Caco-2 (cell line): ENCODE measurements around the gene RPS6KA3. TPM values are rescaled to one million over a fixed set of nuclear protein-coding genes. Genes with fewer than 3 reads are reported as not detected.
"Not testable (repeated sequence)": the region's sequence is repeated elsewhere in the genome, so short reads cannot be mapped to it uniquely, and the experiment has no call there.

Experiments
- BruUV-seq: library from RNA; stranded (reverse); fragments of 400-500 nt; replicated peaks from 2 replicates; lab custom pipeline; 2021; lab: Mats Ljungman, UMichigan
- CTCF ChIA-PET: fragments of 300-600 bp; sonication (Branson Sonifier 250); formaldehyde crosslinking; loops from one replicate; lab custom pipeline; 2022; ENCODE audit warnings: antibody characterized with exemption; lab: Charles Lee
- POLR2A ChIA-PET: fragments of 300-600 bp; sonication (Branson Sonifier 250); formaldehyde crosslinking; loops from one replicate; lab custom pipeline; 2022; ENCODE audit warnings: antibody characterized with exemption; lab: Charles Lee
- DNase-seq, 2 experiments: peaks; one replicate each; pipeline versions ENCODE4 v3.0.0 to v3.0.0-alpha.2; 2020 to 2022
- H3K27me3 ChIP-seq: replicated peaks from 2 replicates; pipeline ENCODE4 v1.6.0; 2011; ENCODE audit warnings: low read length; ENCODE audit not compliant: control insufficient read depth, insufficient read depth
- H3K36me3 ChIP-seq: 2 replicates; pipeline ENCODE4 v1.5.1; 2011; ENCODE audit warnings: low read length; ENCODE audit not compliant: control insufficient read depth, insufficient read depth
- H3K4me1 ChIP-seq: fragments of 250-450 bp; sonication (Bioruptor Pico); 2 replicates; pipeline ENCODE4 v1.5.1; 2020; ENCODE audit warnings: mild to moderate bottlenecking
- H3K4me3 ChIP-seq: 2 replicates; pipeline ENCODE4 v1.5.1; 2011; ENCODE audit warnings: low read depth, mild to moderate bottlenecking, control low read depth, low read length
- H3K9me3 ChIP-seq: fragments of 250-450 bp; sonication (Bioruptor Pico); 2 replicates; pipeline ENCODE4 v1.5.1; 2020; ENCODE audit warnings: mild to moderate bottlenecking, moderate library complexity
- H3K27ac Mint-ChIP-seq: one replicate; pipeline ENCODE4 v1.8.0; 2022; ENCODE audit warnings: mixed read lengths; ENCODE audit not compliant: unreplicated experiment
- H3K27me3 Mint-ChIP-seq: one replicate; pipeline ENCODE4 v1.8.0; 2022; ENCODE audit warnings: mixed read lengths; ENCODE audit not compliant: insufficient read depth, unreplicated experiment
- H3K36me3 Mint-ChIP-seq: one replicate; pipeline ENCODE4 v1.8.0; 2022; ENCODE audit warnings: mild to moderate bottlenecking, mixed read lengths; ENCODE audit not compliant: insufficient read depth, unreplicated experiment
- H3K4me1 Mint-ChIP-seq: one replicate; pipeline ENCODE4 v1.8.0; 2022; ENCODE audit warnings: low read depth, mixed read lengths; ENCODE audit not compliant: unreplicated experiment
- H3K4me3 Mint-ChIP-seq: one replicate; pipeline ENCODE4 v1.8.0; 2022; ENCODE audit warnings: mild to moderate bottlenecking, moderate library complexity, mixed read lengths; ENCODE audit not compliant: unreplicated experiment
- H3K9me3 Mint-ChIP-seq: one replicate; pipeline ENCODE4 v1.8.0; 2022; ENCODE audit warnings: mixed read lengths; ENCODE audit not compliant: unreplicated experiment
- intact Hi-C: fragments of 100-400 bp; cut with micrococcal nuclease; formaldehyde crosslinking; loops from one replicate; pipeline ENCODE4 v1.10.0; 2022; ENCODE audit not compliant: unreplicated experiment
- total RNA-seq: library from RNA; stranded (reverse); gene quantifications from 2 replicates; pipeline ENCODE4 v1.2.3, GENCODE V29; 2022
- TF ChIP-seq, protein P1 (sequence below), 2 experiments: fragments of 200-600 bp in 1 of 2; IDR thresholded peaks; 1 replicate in 1 of 2; 2 replicates in 1 of 2; pipeline versions ENCODE4 v1.5.1 to v1.8.0; 2011 to 2022; ENCODE audit warnings: antibody characterized with exemption in 1 of 2, control low read depth in 1 of 2, inconsistent platforms in 1 of 2, low read depth in 1 of 2, low read length in 1 of 2, mild to moderate bottlenecking in 1 of 2, moderate library complexity in 1 of 2; ENCODE audit not compliant: insufficient read depth in 1 of 2, severe bottlenecking in 1 of 2, unreplicated experiment in 1 of 2

The RPS6KA3 gene
- total RNA-seq, 1 experiment from 2014 or later: 104 TPM

DNA sequence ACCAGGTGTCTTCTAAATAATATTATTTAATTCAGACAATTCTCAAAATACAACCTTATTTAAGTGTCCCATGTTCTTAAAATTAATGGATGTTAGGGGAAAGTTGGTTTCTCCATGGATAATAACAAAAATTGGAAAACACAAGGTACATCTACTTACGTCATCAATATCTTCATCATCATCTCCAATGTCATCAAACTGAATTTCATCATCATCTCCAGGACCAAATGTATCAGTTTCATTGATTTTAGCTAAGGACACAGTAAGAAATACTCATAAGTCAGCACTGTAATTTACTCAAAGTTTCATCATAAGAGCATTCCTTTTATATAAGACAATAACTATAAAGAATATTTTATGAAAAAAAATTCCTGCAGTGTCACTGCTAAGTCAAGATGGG is 136.4 kb downstream of the RPS6KA3 start:
- no peaks in the 10 kb centered on the region for H3K27me3 ChIP-seq
- no peak overlapping the region for H3K27ac Mint-ChIP-seq
- no peak overlapping the region for H3K4me3 ChIP-seq
- H3K4me3 Mint-ChIP-seq: no peak overlapping the region
- no peak for DNase-seq
- peaks cover 40% of the 10 kb centered on the region for H3K36me3 Mint-ChIP-seq
- no peaks in the 10 kb centered on the region for H3K4me1 Mint-ChIP-seq
- no peaks in the 10 kb centered on the region for H3K9me3 Mint-ChIP-seq
- intact Hi-C loops: no loop called here
- H3K9me3 ChIP-seq: no peaks in the 10 kb centered on the region
- H3K4me1 ChIP-seq: 0 out of 2 replicates have a peak, but pooled peaks cover 3% of the 10 kb centered on the region
- POLR2A ChIA-PET: no interaction called here
- BruUV-seq: no TSS peak
- CTCF ChIA-PET: no interaction called here
- TF ChIP-seq, protein P1, sequence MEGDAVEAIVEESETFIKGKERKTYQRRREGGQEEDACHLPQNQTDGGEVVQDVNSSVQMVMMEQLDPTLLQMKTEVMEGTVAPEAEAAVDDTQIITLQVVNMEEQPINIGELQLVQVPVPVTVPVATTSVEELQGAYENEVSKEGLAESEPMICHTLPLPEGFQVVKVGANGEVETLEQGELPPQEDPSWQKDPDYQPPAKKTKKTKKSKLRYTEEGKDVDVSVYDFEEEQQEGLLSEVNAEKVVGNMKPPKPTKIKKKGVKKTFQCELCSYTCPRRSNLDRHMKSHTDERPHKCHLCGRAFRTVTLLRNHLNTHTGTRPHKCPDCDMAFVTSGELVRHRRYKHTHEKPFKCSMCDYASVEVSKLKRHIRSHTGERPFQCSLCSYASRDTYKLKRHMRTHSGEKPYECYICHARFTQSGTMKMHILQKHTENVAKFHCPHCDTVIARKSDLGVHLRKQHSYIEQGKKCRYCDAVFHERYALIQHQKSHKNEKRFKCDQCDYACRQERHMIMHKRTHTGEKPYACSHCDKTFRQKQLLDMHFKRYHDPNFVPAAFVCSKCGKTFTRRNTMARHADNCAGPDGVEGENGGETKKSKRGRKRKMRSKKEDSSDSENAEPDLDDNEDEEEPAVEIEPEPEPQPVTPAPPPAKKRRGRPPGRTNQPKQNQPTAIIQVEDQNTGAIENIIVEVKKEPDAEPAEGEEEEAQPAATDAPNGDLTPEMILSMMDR (IDR thresholded peaks at IDR 0.05; ENCODE audit: insufficient read depth in 1 of 2, low read depth in 1 of 2, low read length in 1 of 2, severe bottlenecking in 1 of 2, unreplicated experiment in 1 of 2): no peak
- H3K36me3 ChIP-seq: no peaks in the 10 kb centered on the region; the same call in none of the 2 replicates
- no peaks in the 10 kb centered on the region for H3K27me3 Mint-ChIP-seq

DNA sequence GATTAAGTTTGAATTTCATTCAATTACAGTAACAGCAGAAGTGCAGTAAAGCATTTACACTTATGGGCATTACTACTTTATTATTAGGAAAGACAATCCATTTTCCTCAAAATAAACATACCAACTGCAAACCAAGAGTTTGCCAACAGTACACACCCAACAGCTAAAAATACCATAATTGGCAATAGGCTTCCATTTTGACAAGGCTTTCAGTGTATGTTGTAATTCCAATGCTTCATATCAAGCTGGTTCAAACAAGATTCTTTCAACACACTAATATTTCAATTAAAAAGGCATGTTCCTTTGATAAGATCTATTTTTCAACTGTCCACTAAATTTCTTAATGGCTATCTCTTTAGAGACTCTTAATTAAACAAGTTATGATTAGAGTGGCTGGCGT is 137.2 kb downstream of the RPS6KA3 start:
- intact Hi-C loops: no loop called here

DNA sequence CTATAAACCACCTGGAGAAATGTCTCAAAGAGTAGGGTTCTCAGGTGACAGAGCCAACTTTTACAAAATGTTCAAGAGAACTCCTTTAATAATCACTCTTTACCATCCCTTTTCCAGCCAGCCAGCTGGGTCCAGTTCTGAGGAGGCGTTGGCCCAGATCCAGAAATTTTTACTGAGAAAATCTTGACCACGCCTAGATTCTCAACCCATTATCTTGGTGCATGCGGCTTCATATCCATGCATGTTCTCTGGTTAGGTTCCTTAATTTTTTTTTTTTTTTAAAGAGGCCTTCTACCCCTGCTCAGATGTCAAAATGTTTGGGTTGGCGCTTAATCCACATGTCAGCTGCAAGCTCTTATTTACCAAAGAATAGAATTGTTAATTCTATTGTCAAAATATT is 138.0 kb downstream of the RPS6KA3 start:
- Histone ChIP-seq H3K36me3 (no peaks in the 10 kb centered on the region), H3K4me3 (no peak overlapping the region), H3K27me3 (no peaks in the 10 kb centered on the region), H3K9me3 (no peaks in the 10 kb centered on the region), H3K4me1 (0 out of 2 replicates have a peak, but pooled peaks cover 7% of the 10 kb centered on the region)
- TF ChIP-seq, protein P1 (IDR thresholded peaks at IDR 0.05; ENCODE audit: insufficient read depth in 1 of 2, low read depth in 1 of 2, low read length in 1 of 2, severe bottlenecking in 1 of 2, unreplicated experiment in 1 of 2): no peak
- H3K4me1 Mint-ChIP-seq: no peaks in the 10 kb centered on the region
- H3K27me3 Mint-ChIP-seq: no peaks in the 10 kb centered on the region
- ChIA-PET CTCF (no interaction called here), POLR2A (no interaction called here)
- no peaks in the 10 kb centered on the region for H3K9me3 Mint-ChIP-seq
- peaks cover 31% of the 10 kb centered on the region for H3K36me3 Mint-ChIP-seq
- no peak for DNase-seq
- H3K4me3 Mint-ChIP-seq: no peak overlapping the region
- intact Hi-C loops: no loop called here
- H3K27ac Mint-ChIP-seq: no peak overlapping the region
- BruUV-seq: no TSS peak

More for the DNA sequence above, 137.2 kb downstream of the RPS6KA3 start:
- Histone ChIP-seq H3K27me3 (no peaks in the 10 kb centered on the region), H3K9me3 (no peaks in the 10 kb centered on the region), H3K4me3 (no peak overlapping the region), H3K36me3 (no peaks in the 10 kb centered on the region), H3K4me1 (0 out of 2 replicates have a peak, but pooled peaks cover 7% of the 10 kb centered on the region)
- H3K9me3 Mint-ChIP-seq: no peaks in the 10 kb centered on the region
- peaks cover 40% of the 10 kb centered on the region for H3K36me3 Mint-ChIP-seq
- BruUV-seq: no TSS peak
- TF ChIP-seq, protein P1 (IDR thresholded peaks at IDR 0.05; ENCODE audit: insufficient read depth in 1 of 2, low read depth in 1 of 2, low read length in 1 of 2, severe bottlenecking in 1 of 2, unreplicated experiment in 1 of 2): no peak
- DNase-seq: no peak
- POLR2A ChIA-PET: no interaction called here
- CTCF ChIA-PET: no interaction called here
- no peak overlapping the region for H3K4me3 Mint-ChIP-seq
- H3K27me3 Mint-ChIP-seq: no peaks in the 10 kb centered on the region
- H3K27ac Mint-ChIP-seq: no peak overlapping the region
- no peaks in the 10 kb centered on the region for H3K4me1 Mint-ChIP-seq

DNA sequence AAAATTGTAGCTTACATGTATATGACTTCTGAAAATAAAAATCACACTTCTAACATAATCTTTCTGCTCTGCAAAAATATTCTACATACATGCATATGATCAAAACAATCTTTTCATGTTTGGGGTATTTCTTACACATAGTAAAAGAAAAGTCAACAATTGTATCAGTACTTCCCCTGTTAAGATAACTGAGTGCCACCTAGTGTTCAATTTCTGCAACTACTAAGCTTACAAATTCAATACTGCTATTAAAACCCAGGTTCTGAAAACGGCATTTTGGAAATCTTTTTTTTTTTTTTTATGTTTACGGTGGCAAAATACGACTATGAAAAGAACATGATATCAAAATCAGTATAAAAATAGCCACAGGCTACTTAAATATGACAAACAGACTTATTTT is 139.3 kb downstream of the RPS6KA3 start:
- H3K27me3 ChIP-seq, H3K4me1 ChIP-seq, H3K9me3 Mint-ChIP-seq, H3K9me3 ChIP-seq, H3K4me1 Mint-ChIP-seq, H3K27me3 Mint-ChIP-seq, intact Hi-C loops, H3K27ac Mint-ChIP-seq, H3K4me3 ChIP-seq, DNase-seq, CTCF ChIA-PET, H3K4me3 Mint-ChIP-seq, POLR2A ChIA-PET, H3K36me3 ChIP-seq: not testable (repeated sequence)
- peaks cover 28% of the 10 kb centered on the region for H3K36me3 Mint-ChIP-seq
- BruUV-seq: TSS peak; percentile 33

DNA sequence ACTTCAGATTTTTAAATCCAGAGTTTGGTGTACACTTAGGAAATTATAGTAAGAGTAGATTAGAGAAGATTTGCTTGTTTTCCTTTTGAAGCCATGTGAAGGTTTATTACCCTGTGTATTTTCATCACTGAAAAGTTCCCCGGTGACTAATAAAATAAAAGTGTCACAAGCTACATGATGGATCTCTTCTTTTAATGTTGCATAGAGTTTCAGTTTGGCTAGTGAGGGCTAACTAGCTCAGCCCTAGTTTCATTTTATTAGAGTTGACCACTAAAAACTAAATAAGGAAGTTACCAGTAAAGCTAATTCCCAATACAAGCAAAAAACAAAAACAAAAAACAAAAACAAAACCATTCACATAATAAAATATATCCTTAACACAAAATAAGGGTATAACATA is 139.9 kb downstream of the RPS6KA3 start:
- H3K4me1 ChIP-seq, BruUV-seq, H3K27me3 ChIP-seq, DNase-seq, CTCF ChIA-PET, H3K9me3 Mint-ChIP-seq, H3K27me3 Mint-ChIP-seq, intact Hi-C loops, H3K9me3 ChIP-seq, H3K4me3 Mint-ChIP-seq, H3K27ac Mint-ChIP-seq, POLR2A ChIA-PET, H3K36me3 ChIP-seq, H3K4me1 Mint-ChIP-seq, H3K4me3 ChIP-seq: not testable (repeated sequence)
- H3K36me3 Mint-ChIP-seq: peaks cover 28% of the 10 kb centered on the region
